ENCODE data around the gene KCNJ10. TPM values are rescaled to one million over a fixed set of nuclear protein-coding genes. Genes with fewer than 3 reads are reported as not detected.

KCNJ10 gene
- polyA plus RNA-seq, 4 donors, result 1.0 to 29.7 (median 25.0) TPM

- no peak for DNase-seq (ENCODE audit: low read depth in 4 of 4, low spot score in 3 of 4)
Observed at GRCh38 chr1:160085686-160086455, 15.9 kb upstream of the KCNJ10 start.

GRCh38 chr1:160084771-160085321, 14.9 kb upstream of the KCNJ10 start:
- DNase-seq (ENCODE audit: low read depth in 4 of 4, low spot score in 3 of 4), result no peak

DNA sequence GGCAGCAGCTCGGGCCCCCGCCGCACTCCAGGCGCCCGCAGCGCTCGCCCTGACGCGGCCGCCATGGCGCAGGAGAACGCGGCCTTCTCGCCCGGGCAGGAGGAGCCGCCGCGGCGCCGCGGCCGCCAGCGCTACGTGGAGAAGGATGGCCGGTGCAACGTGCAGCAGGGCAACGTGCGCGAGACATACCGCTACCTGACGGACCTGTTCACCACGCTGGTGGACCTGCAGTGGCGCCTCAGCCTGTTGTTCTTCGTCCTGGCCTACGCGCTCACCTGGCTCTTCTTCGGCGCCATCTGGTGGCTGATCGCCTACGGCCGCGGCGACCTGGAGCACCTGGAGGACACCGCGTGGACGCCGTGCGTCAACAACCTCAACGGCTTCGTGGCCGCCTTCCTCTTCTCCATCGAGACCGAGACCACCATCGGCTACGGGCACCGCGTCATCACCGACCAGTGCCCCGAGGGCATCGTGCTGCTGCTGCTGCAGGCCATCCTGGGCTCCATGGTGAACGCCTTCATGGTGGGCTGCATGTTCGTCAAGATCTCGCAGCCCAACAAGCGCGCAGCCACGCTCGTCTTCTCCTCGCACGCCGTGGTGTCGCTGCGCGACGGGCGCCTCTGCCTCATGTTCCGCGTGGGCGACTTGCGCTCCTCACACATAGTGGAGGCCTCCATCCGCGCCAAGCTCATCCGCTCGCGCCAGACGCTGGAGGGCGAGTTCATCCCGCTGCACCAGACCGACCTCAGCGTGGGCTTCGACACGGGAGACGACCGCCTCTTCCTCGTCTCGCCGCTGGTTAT, 14.2 kb upstream of the KCNJ10 start:
- DNase-seq (ENCODE audit: low read depth in 4 of 4, low spot score in 3 of 4), result no peak

GRCh38 chr1:160082926-160083325, 13.0 kb upstream of the KCNJ10 start:
- no peak for DNase-seq (ENCODE audit: low read depth in 4 of 4, low spot score in 3 of 4)

DNA sequence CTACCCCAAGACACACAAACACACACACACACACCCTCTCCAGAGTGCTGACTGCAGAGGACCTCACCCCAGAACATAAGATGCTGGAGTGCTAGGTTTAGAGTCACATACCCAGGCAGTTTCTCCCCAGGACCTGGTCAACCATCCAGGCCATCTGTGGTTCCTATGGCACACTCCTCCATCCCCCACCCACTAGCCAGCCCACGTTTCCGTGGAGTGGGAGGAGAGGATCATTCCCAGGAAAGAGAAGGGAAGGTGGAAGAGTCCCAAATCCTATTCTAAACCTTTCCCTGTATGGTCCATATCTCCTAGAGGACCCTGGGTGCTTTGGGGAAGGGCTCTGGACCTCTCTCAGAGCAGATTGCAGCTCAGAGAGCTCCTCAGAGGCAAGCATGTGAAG, 12.5 kb upstream of the KCNJ10 start:
- DNase-seq (ENCODE audit: low read depth in 4 of 4, low spot score in 3 of 4), result no peak

DNA sequence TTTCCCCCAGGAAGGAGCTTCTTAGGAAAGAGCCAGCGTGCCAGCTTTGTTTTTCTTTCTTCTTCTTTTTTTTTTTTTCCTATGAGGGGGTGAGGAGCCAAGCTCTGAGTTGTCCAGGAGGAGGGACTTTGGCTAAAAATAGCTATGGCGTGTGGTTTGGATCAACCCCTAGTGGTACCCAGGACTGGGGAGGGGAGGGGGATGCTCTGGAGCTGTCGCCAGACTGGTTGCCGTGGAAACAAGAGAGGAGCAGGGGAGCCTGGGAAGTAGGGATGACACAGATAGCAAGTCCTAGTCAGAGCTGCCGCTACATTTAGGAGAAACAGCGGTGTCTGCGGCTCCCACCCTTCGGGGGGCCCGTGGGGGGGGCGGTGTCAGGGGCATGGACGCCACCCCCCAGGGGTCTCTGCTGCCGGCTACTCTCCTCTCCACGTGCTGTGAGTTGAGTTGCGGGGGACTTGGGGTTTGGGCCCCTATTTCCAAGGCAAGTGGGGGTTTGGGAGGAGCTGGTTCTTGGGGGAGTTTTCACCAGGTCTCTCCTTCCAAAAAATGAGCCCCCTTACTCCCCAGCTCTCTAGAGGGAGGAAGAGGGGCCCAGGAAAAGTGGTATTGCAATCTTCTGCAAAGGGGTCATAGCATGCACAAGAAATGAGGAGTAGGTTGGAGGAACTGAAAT, 11.4 kb upstream of the KCNJ10 start, which contains the start of gene KCNJ9:
Gene KCNJ9, plus strand, starts transcription at position 278 of the 676 bp plus-strand sequence. CDS start 2,493 bp downstream, outside the sequence.
- no peak for DNase-seq (ENCODE audit: low read depth in 4 of 4, low spot score in 3 of 4)

- DNase-seq (ENCODE audit: low read depth in 4 of 4, low spot score in 3 of 4), result no peak
Observed at GRCh38 chr1:160080381-160081100, 10.6 kb upstream of the KCNJ10 start.

- DNase-seq (ENCODE audit: low read depth in 4 of 4, low spot score in 3 of 4), result no peak
Observed at GRCh38 chr1:160079448-160079847, 9.5 kb upstream of the KCNJ10 start.

DNA sequence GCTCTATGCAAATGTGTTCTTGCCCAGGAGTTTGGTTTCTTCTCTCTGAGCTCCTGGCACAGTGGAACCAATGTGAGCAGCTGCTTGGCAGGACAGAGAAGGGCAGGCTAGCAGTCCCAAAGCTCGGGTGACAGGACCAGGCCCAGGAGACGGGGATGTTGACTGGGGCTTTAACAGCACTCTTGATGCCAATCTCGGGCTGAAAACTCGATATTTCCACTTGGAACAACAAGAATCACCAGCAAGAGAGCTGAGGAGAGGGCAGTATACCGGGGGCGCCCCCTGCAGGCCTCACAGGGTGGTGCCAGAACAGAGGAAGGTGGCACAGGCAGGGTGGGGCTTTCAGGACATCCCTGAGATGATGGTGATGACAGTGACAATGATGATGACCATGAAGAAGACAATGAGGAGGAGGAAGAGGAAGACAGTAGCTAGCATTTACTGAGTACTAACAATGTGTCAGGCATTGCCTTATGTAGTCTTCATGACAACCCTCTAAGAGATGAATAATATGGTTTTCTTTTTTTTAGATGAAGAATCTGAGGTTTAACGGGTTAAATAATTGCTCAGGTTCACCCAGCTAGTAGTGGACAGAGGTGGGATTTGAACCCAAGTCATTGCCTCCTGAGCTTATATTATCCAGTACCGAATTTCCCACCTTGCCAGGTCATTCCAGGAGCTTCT, 8.7 kb upstream of the KCNJ10 start:
- no peak for DNase-seq (ENCODE audit: low read depth in 4 of 4, low spot score in 3 of 4)

DNA sequence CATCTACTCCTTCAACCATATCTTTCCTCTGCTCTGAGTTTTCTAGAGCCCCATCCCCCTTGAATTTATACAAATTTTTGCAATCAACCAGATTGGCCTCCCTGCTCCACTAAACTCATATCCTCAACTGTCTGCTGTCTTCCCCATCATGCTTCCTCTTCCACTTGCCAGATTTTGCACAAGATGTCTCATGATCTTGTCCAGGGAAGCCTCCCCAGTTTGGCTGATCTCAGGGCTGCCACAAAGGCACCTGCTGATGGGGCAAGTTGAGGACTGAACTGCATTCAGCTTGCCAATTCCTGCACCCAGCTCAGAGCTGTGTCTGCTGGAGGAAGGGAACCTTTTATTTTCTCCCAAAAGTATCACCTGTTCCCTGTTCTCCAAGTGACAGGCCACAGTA, 7.5 kb upstream of the KCNJ10 start:
- DNase-seq (ENCODE audit: low read depth in 4 of 4, low spot score in 3 of 4), result no peak

GRCh38 chr1:160076295-160076694, 6.3 kb upstream of the KCNJ10 start:
- no peak for DNase-seq (ENCODE audit: low read depth in 4 of 4, low spot score in 3 of 4)

DNA sequence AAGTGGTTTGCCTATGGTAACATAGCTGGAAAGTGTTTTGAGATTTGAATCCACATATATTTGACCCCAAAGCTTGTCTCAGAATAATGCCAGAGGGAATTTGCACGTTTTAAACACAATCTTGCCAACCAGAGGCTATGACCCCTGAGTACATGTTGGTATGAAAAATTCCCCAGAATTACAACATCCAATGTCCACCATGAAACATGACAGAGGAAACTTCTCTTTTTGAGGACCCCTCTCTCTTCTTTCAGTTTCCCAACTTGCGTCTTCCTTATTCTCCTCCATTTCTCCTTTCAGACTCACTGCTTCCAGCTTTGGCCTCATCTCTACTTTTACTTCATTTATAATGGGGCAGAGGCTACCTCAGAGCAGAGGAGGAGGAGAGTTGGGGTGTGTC, 5.9 kb upstream of the KCNJ10 start:
- DNase-seq (ENCODE audit: low read depth in 4 of 4, low spot score in 3 of 4), result no peak

DNA sequence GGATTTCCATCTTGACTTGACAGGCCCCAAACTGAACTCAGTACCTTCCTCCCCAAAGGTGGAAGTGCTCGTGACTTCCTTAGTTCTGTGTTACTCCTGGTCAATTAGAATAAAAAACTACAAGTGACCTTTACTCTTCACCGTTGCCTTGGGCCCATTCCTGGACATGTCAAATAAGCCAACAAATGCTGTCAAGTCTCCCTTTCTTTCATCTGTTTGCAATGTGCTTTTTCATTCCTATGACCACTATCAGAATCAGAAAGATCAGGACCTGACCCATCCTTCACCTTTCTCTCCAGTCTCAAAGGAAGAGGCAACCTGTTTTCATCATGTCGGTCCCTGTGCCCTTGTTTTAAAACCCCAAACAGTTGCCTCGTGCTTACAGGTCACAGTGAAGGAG, 4.9 kb upstream of the KCNJ10 start:
- DNase-seq (ENCODE audit: low read depth in 4 of 4, low spot score in 3 of 4), result no peak

- DNase-seq (ENCODE audit: low read depth in 4 of 4, low spot score in 3 of 4), result no peak
Observed at GRCh38 chr1:160071289-160071688, 1.3 kb upstream of the KCNJ10 start.

- no peak for DNase-seq (ENCODE audit: low read depth in 4 of 4, low spot score in 3 of 4)
Observed at GRCh38 chr1:160070243-160071163, 543 bp upstream of the KCNJ10 start.

- no peak for DNase-seq (ENCODE audit: low read depth in 4 of 4, low spot score in 3 of 4)
Observed at GRCh38 chr1:160068225-160068624, 1.7 kb downstream of the KCNJ10 start.

- no peak for DNase-seq (ENCODE audit: low read depth in 4 of 4, low spot score in 3 of 4)
Observed at GRCh38 chr1:160066829-160067745, 2.9 kb downstream of the KCNJ10 start.

DNA sequence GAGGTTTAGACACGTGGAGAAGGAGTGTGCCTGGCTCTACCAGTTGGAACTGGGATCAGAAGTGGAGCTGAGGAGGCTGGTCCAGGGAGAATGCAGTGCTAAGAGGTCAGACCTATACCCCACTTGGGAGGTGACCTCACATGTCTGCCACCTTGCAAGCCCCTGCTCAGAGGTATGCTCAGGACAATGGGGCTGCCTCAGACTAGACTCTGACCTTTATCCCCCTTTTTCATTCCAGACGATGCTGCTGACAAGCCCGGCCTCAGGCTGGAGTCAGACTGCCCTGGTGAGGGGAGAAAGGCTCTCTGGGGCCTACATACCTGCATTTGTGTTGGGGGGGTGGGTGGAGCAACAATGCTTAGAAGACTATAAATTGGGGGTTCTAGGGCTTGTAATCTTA, 5.2 kb downstream of the KCNJ10 start:
- no peak for DNase-seq (ENCODE audit: low read depth in 4 of 4, low spot score in 3 of 4)
